NCI-H526 treated with DMSO at 0.1 percent for 48 hours (cell line): ENCODE measurements around the gene AFF3.
"Not testable (repeated sequence)": the region's sequence is repeated elsewhere in the genome, so short reads cannot be mapped to it uniquely, and the experiment has no call there.

ENCODE experiments used
- DNase-seq: peaks from one replicate; lab custom pipeline; 2025; lab: John Stamatoyannopoulos, UW

Gene AFF3

GRCh38 chr2:99550368-99550767 is 592.0 kb downstream of the AFF3 start:
- DNase-seq: no peak

GRCh38 chr2:99545604-99546003 is 596.8 kb downstream of the AFF3 start:
- no peak for DNase-seq

- DNase-seq: no peak
Observed at GRCh38 chr2:99545066-99545465, 597.3 kb downstream of the AFF3 start.

DNA sequence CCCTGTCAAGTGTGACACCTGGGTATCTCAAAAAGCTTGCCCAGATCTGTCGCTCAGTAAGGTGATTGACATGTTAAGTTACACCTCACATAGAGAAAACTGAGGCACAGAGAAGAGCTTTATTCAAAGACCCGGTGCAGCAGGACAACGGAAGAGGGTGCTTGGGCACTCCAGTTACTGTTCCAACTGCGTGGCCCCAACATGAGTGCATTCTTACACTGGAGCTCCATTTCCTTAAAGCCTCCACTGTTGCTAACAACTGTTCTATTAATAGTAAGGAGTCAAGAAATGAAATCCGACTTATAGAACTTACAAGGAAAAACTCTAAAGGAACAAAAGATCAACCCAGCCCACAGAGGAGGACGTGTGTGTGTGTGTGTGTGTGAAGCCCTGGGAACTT is 597.8 kb downstream of the AFF3 start:
- no peak for DNase-seq

DNA sequence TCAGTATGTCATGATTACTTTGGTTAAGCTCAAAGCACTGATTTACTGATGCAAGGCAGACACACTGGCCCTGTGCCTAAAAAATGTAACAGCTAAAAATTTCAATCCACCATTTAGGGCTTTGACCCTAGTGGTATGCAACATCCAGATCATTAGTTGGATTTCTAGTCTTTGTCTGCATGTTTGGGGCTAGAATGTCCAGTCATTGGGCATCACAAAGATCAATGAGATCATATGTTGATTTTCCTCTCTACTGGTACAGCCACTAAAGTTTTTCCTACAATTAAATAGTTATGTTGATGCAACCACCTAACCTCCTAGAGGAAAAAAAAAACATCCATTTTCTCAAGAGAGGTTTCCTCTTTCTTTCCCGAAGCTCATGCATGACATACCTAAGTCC is 599.1 kb downstream of the AFF3 start:
- DNase-seq: no peak

DNA sequence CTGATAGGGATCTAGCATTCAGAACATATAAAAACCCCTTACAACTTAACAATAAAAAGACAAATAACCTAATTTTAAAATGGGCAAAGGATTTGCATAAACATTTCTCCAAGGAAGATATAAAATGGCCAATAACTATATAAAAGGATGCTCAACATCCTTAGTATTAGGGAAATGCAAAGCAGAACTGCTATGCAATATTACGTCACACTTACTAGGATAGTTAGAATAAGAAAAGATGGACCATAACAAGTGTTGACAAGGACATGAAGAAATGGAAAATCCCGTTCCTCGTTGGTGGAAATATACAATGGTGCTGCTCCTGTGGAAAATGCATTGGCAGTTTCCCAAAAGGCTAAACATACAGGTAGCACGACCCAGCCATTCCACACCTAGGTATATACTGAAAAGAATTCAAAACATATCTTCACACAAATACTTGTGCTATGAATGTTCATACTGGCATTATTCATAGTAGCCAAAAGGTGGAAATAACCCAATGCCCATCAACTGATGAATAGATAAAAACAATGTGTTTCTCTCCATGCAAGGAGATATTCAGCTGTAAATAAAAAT is 604.4 kb downstream of the AFF3 start:
- DNase-seq: no peak

- no peak for DNase-seq
Observed at GRCh38 chr2:99524056-99524455, 618.3 kb downstream of the AFF3 start.

DNA sequence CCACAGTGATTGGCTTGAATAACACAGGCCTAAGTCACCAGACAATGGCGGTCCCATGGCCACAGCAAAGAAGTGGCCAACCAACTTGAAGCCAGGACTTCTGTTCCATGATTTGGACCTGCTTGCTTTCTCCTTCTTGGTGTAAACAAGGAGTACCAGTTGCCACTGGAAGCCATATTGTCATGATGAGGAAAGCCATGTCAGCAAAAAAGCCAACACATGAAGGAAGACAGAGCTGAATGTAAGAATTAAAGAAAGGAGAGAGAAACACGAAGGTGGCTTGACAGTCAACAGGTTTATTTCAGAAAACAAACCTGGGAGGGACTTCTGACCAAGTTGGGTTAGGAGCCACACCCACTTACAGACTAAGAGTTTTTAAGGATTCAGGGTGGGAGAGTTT is 620.2 kb downstream of the AFF3 start:
- no peak for DNase-seq

- DNase-seq: no peak
Observed at GRCh38 chr2:99520813-99521212, 621.6 kb downstream of the AFF3 start.

DNA sequence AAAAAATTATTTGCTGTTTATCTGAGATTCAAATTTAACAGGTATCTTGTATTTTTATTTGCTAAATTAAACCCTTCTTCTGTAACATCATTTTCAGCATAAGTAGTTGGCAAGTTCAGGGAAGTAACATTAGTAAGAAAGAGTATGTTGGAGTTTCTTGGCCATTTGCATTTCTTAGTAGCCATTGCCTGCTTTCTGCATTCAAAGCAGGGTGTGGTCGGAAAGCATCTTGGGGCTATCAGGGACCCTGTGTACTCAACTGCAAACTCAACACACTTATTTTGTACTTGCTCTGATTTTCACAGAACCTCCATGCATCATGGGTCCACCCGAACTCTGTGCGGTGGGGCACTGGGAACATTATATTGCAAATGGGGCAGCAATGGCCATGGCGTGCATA is 622.2 kb downstream of the AFF3 start:
- DNase-seq: no peak

DNA sequence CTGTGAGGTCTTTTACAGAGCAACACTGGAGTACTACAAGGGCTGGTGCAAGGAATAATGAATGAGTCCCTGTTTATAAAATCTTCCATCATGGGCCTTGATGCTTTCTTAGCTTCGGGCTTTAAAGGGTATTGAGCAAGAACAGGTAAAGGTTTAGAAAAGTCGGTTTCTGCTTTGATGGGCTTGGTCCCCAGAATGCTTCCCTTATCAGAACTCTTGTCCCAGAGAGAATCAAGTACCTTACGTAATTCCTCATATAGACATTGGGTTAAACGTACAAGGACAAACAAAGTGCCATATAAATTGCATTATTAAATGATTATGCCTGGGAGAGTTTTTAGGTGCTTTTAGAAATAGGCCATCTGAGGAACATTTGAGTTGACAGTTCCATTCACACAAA is 628.0 kb downstream of the AFF3 start:
- DNase-seq: no peak

DNA sequence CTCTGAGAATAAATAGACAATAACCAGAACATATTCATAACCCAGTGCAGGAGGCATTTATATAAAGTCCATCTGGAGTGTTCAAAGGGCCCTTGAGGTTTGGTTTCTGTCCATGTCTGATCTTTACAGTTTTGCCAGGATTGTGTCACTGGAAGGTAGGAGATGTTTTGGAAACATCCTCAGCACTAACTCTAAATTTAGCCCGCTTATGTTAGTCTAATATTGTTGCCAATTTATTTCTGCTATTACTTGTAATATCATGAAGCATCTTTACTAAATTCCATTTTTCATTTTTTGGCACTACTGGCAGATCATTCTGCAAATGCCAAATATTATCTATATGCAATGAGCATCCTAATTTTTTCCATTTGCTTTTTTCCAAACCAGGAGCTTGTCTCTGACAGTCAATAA is 630.2 kb downstream of the AFF3 start:
- DNase-seq: no peak

DNA sequence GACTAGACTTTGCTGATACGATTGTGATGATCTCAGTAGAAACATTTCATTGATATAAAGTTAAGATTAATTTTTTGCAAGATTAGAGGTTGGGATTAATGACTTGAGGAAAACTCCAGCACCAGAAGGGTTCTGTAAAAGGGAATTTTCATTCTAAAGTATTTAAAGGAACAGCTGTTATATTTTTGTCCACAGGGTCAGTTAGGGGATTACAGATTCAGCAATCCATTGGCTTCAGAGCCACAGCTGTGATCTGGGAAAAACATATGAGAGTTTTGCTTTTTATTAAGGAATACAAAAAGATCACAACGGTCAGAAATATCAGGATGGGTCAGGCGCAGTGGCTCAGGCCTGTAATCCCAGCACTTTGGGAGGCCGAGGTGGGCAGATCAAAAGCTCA is 633.0 kb downstream of the AFF3 start:
- DNase-seq: no peak

DNA sequence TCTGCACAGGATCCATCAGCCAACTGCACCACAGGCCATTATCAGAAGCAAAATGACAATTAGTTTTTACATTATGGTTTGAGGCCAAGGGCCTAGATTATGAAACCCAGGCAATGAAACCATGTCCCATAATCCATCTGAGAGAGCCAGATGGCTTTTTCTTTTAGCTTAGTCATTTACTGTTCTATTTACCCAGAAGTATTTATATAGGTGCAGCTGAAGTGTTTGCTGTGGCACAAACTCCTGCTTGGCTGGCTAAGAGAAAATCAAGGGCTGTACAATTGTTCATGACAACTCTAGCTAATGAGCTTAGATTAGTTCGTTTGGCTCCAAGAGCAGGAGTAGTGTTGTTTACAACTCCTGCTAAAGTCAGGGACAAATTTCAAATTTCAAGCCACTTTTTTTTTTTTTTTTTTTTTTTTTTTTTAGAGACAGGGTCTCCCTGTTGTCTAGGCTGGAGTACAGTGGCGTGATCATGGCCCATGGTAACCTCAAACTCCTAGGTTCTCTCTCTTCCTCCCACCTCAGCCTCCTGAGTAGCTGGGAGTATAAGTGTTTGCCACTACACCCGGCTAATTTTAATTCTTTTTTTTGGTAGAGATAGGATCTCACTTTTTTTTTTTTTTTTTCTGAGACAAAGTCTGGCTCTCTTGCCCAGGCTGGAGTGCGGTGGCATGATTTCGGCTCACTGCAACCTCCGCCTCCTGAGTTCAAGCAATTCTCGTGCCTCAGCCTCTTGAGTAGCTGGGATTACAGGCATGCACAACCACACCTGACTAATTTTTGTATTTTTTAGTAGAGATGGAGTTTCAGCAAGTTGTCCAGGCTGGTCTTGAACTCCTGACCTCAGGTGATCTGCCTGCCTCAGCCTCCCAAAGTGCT is 634.2 kb downstream of the AFF3 start:
- DNase-seq: no peak

DNA sequence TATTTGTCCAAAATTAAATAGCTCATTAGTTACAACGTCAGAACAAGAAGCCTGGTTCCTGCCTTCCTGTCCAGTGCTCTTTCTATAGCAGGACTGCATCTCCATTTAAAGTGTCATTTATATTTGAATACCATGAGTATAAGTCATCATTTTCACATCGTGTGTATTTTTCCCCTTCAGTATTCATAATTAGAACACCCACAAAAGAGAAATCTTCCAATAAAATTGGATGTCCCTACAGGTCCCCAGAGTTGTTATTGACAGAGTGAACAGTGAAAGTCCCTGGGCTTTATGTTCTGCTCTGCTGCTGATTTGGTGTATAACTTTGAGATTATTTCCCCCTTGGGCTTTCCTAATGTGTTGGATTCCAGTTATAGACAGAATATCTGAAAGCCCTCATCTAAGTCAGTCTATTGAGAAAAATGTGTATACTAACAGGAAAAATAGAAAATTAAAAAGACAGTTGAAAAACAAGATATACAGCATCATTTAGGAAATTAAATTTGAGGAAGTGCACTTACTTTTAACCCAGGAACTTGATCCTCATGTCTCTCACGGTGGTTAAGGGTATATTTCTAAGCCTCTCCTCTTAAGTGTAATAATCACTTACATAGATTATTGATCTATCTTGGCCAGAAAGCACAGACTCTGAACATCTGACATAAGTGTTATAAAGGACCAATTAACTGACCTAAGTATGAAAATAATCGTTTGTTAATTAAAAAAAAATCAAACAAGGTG is 637.4 kb downstream of the AFF3 start:
- DNase-seq: no peak

DNA sequence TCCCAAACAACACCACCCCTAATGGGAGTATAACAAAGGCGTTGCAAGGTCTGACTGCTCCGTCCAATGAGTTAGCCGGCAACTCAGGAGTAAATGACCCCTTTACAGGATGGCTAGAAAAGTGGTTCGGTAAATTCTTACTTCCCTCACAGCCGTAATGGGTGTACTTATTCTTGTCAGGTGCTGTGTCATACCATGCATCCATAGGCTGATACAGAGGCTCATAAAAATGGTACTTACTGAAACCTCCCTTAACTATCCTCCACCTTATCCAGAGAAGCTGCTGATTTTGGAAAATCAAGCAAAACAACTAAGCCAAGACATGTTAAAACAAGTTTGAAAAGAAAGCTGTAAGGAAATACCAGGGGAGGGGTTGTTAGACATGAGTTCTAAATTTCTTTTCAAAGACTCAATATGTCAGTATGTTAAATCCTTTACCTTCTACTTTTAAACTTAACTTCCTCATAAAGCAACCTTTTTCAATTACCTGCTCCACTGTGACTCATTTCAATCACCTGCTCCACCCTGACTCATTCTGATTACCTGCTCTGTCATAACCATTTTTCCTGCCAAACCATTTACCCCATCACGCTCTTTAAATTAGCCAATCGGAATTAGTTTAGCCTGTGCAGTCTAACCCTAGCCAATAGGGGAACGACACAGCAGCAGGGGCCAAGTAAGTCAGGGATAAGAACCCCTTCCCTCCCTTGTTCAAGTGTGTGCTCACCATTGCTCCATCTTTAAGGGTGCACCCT is 638.6 kb downstream of the AFF3 start:
- DNase-seq: not testable (repeated sequence)

DNA sequence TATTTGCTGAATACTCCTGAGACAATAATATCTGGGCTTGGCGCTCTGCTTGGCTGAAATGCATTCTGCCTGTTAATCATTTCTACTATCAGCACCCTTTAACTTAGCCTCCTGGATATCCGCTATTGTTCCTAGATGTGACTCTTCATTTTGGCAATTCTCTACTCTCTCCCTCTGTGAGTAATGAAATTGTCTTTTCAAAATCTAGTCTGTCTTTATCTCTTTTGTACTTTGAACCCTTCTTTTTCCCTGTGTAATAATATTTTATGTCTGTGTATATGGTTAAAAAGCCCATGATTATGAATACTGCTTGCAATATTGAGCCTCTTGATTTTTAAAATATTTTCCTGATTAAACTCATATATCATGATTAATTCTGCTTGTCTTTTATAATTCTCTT is 646.4 kb downstream of the AFF3 start:
- no peak for DNase-seq
